Gastroesophageal sphincter (tissue), 4 donors: ENCODE results near the gene NRXN2. TPM values are rescaled to one million over a fixed set of nuclear protein-coding genes. Genes with fewer than 3 reads are reported as not detected.
A peak's percentile ranks its signal among the peaks of the same experiment; 100 is the strongest.

Experiments used
- ATAC-seq: fragments of 150-250 bp; one replicate; pipeline ENCODE4 v1.9.1; 2016; ENCODE audit warnings: mild to moderate bottlenecking, moderate library complexity
- H3K27ac ChIP-seq, 4 donors: fragments of 200-600 bp; sonication (generic) in 3 of 4; 1 replicate in 3 of 4; 2 replicates in 1 of 4; pipeline ENCODE4 v1.5.1; 2016 to 2019
- H3K27me3 ChIP-seq: fragments of 200-600 bp; sonication (generic); one replicate; pipeline ENCODE4 v1.5.1; 2019
- H3K36me3 ChIP-seq, 2 donors: fragments of 200-600 bp; sonication (generic); one replicate each; pipeline ENCODE4 v1.5.1; 2019; ENCODE audit warnings: control low read depth in 1 of 2
- H3K4me1 ChIP-seq, 3 donors: fragments of 200-600 bp; sonication (generic); 1 replicate in 2 of 3; 2 replicates in 1 of 3; pipeline ENCODE4 v1.5.1; 2016 to 2019; ENCODE audit warnings: control low read depth in 2 of 3
- H3K4me3 ChIP-seq, 2 donors: fragments of 200-600 bp; sonication (generic); one replicate each; pipeline ENCODE4 v1.5.1; 2019; ENCODE audit warnings: mild to moderate bottlenecking in 1 of 2, moderate library complexity in 1 of 2
- H3K9me3 ChIP-seq, 3 donors: fragments of 200-600 bp; sonication (generic); one replicate each; pipeline ENCODE4 v1.5.1; 2017 to 2019; ENCODE audit warnings: control low read depth in 2 of 3
- EP300 ChIP-seq: sonication (generic); formaldehyde crosslinking; IDR thresholded peaks from one replicate; pipeline ENCODE4 v1.6.1; 2017; ENCODE audit warnings: antibody characterized with exemption, mild to moderate bottlenecking
- POLR2A ChIP-seq, 2 donors: fragments of 450-650 bp; IDR thresholded peaks; one replicate each; pipeline ENCODE4 v1.6.1; 2017; ENCODE audit warnings: antibody characterized with exemption in 2 of 2, mild to moderate bottlenecking in 2 of 2, moderate library complexity in 1 of 2
- POLR2AphosphoS5 ChIP-seq: sonication (generic); formaldehyde crosslinking; IDR thresholded peaks from one replicate; pipeline ENCODE4 v1.6.1; 2017; ENCODE audit warnings: antibody characterized with exemption
- WGBS, 2 donors: methylation state at CpG; one replicate each; pipeline ENCODE4 v1.1.5; 2018; ENCODE audit warnings: low coverage in 1 of 2; 5-methylcytosine and 5-hydroxymethylcytosine counted together
- total RNA-seq, 4 donors: library from RNA; depleted of rRNA; stranded (reverse); fragments of >200 nt; gene quantifications; one replicate each; pipeline ENCODE4 v1.1.0, GENCODE V29; 2016
- TF ChIP-seq, protein P1 (sequence below), 4 experiments: fragments of 200-600 bp in 2 of 4; fragments of 450-650 bp in 2 of 4; sonication (generic) in 1 of 4; IDR thresholded peaks; one replicate each; pipeline ENCODE4 v1.5.1; 2017 to 2019; ENCODE audit warnings: antibody characterized with exemption in 4 of 4, mild to moderate bottlenecking in 2 of 4, moderate library complexity in 2 of 4

Gene NRXN2
- total RNA-seq, 4 donors from 2014 or later = 3.4 to 25.4 (median 5.0) TPM

DNA sequence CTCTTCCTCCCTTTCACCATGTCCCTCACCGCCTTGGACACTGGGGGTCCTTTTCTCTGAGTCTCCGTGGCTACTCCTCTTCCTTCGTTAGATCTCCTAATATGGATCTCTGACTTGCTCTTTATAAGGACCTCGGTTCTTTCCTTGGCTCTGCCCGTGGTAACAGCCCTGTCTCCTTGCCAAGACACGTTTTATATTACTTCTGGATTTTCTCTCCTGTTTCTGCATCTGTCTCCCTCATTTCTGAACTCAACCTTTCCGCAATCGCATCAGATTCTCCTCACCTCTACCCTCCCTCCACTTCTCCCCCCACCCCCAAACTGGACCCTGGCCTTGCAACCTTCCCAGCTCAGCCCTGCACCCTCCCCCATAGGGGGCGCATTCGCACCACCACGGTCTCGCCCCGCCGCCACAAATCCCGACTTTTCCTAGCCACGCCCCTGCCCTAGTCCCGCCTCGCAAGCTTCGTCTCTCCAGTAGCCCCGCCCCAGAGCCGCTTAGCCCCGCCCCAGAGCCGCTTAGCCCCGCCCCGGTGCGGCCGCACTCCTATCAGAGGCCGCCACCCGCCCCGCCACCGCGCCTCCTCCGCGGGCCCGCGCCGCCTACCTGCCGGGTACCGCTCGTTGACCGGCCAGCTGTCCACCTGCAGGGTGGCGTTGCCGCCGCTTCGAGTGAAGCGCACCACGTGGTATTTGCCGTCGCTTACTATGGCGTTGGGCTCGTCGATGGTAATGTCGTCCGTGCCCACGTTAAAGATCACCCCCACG, 93.0 kb downstream of the NRXN2 start:
- 20 to 30% methylated on average over 1 to 14 of the region's 56 CpGs for WGBS, 2 donors
- Histone ChIP-seq H3K27ac (peak overlapping the region in 1 of 4 donors; percentile 32), H3K36me3 (no peaks in the 10 kb centered on the region), H3K27me3 (peaks cover 10% of the 10 kb centered on the region), H3K9me3 (no peaks in the 10 kb centered on the region), H3K4me1 (peaks cover 0 to 11% (median 0%) of the 10 kb centered on the region in 3 donors), H3K4me3 (no peak overlapping the region)
- TF ChIP-seq, protein P1, sequence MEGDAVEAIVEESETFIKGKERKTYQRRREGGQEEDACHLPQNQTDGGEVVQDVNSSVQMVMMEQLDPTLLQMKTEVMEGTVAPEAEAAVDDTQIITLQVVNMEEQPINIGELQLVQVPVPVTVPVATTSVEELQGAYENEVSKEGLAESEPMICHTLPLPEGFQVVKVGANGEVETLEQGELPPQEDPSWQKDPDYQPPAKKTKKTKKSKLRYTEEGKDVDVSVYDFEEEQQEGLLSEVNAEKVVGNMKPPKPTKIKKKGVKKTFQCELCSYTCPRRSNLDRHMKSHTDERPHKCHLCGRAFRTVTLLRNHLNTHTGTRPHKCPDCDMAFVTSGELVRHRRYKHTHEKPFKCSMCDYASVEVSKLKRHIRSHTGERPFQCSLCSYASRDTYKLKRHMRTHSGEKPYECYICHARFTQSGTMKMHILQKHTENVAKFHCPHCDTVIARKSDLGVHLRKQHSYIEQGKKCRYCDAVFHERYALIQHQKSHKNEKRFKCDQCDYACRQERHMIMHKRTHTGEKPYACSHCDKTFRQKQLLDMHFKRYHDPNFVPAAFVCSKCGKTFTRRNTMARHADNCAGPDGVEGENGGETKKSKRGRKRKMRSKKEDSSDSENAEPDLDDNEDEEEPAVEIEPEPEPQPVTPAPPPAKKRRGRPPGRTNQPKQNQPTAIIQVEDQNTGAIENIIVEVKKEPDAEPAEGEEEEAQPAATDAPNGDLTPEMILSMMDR (IDR thresholded peaks at IDR 0.05) = peak in 1 of 4 experiments; percentile 39
- TF ChIP-seq POLR2AphosphoS5 = no peak
- ATAC-seq = peak; percentile 18

DNA sequence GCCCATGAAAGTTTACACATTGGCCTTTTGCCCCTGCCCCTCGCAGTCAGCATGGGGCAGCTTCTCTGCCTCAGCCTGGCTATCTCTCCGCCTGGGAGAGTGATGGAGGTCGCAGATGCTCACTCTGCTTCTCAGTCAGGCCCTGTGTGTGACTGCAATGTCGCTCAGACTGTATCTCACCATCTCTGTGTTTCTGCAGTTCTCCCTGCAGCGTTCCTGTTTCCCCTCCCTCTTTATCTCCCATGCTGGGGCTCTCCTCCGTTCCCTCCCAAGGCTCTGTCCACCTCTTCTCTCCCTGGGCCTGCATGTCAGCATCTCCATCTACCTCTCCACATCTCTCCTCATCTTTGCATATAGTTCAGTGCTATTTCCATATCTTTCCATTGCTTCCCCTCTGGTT, 93.9 kb downstream of the NRXN2 start:
- WGBS, 2 donors = 75 to 87% methylated on average over 5 of the region's 6 CpGs
- H3K27me3 ChIP-seq = peaks cover 4% of the 10 kb centered on the region
- no peaks in the 10 kb centered on the region for H3K9me3 ChIP-seq
- no peak overlapping the region for H3K4me3 ChIP-seq
- no peak overlapping the region for H3K27ac ChIP-seq
- peaks cover 0 to 11% (median 0%) of the 10 kb centered on the region in 3 donors for H3K4me1 ChIP-seq
- TF ChIP-seq EP300 (no peak), POLR2AphosphoS5 (no peak), POLR2A (IDR thresholded peaks at IDR 0.05) (no peak)
- TF ChIP-seq, protein P1 (IDR thresholded peaks at IDR 0.05) = no peak
- ATAC-seq = no peak
- H3K36me3 ChIP-seq = no peaks in the 10 kb centered on the region

DNA sequence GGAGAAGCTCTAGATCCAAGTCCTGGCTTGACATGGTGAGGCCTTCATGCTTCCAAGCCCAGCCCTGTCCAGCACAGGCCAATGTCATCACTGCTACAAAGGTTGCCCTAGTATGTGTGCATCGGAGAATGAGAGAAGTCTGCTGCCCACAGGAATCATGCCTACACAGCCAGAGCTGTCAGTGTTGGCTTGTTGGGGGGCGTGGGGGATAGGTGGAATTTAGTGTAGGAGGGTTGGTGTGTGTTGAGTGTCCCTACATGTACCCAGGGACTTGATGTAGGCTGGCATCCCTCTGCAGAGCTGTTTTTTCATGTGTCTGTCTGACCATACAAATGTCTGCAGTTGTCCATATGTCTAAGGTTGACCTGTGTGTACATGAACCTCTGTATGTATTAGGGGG, 94.4 kb downstream of the NRXN2 start:
- TF ChIP-seq POLR2A (IDR thresholded peaks at IDR 0.05) (no peak), POLR2AphosphoS5 (no peak), EP300 (no peak)
- TF ChIP-seq, protein P1 (IDR thresholded peaks at IDR 0.05) = no peak
- Histone ChIP-seq H3K27ac (no peak overlapping the region), H3K36me3 (no peaks in the 10 kb centered on the region), H3K27me3 (no peaks in the 10 kb centered on the region), H3K4me1 (peaks cover 0 to 11% (median 0%) of the 10 kb centered on the region in 3 donors), H3K4me3 (no peak overlapping the region), H3K9me3 (no peaks in the 10 kb centered on the region)
- no peak for ATAC-seq
- WGBS, 2 donors = 100% methylated on average over 1 of the region's 2 CpGs; no CpG with 5 or more reads in 1 of the 2 donors

DNA sequence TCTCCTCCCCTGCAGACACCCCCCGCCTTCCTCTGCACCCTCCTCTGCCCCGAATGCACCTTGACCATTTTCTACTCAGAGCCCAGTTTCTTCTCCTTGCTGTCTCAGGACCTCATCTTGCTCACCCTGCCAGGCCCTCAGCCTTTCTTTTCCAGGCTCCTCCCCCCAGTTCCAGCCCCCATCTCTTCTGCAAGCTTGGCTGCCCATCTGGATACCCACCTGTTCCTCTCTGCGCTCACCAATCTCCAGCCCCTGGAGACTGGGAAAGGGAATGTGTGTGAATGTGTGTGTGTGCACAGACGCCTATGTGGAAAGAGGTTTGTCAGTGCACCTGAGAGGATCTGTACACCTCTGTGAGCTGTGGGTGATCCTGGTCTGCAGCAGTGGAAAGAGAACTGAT, 95.6 kb downstream of the NRXN2 start:
- H3K36me3 ChIP-seq = no peaks in the 10 kb centered on the region
- no peak overlapping the region for H3K4me3 ChIP-seq
- WGBS, 2 donors = 100% methylated on average over 2 of the region's 4 CpGs; no CpG with 5 or more reads in 1 of the 2 donors
- TF ChIP-seq, protein P1 (IDR thresholded peaks at IDR 0.05) = no peak
- TF ChIP-seq POLR2AphosphoS5 (no peak), EP300 (no peak), POLR2A (IDR thresholded peaks at IDR 0.05) (no peak)
- peaks cover 0 to 11% (median 0%) of the 10 kb centered on the region in 3 donors for H3K4me1 ChIP-seq
- H3K27me3 ChIP-seq = no peaks in the 10 kb centered on the region
- H3K9me3 ChIP-seq = no peaks in the 10 kb centered on the region
- no peak overlapping the region for H3K27ac ChIP-seq
- ATAC-seq = no peak

DNA sequence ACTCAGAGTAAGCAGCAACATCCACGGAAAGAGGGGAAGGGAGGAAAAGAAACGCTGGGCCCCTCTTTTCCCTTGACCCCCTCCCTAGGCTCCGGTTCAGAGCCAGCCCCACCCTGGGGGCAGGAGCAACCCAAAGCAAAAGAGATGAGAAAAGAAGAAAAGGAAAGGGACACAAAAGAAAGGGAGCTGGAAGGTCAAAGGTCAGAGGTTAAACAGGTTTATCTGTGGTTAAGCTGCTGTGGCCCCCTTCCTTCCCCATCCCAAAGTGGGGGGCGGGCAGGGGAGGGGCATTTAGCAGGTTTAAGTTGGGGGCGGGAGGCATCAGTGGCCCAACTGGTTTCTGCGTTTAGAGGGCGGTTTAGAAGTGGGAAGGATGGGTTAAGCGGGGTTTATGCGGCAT, 96.4 kb downstream of the NRXN2 start:
- TF ChIP-seq EP300 = no peak
- Histone ChIP-seq H3K27ac (no peak overlapping the region), H3K27me3 (no peaks in the 10 kb centered on the region), H3K9me3 (no peaks in the 10 kb centered on the region), H3K36me3 (no peaks in the 10 kb centered on the region), H3K4me3 (no peak overlapping the region), H3K4me1 (peaks cover 0 to 11% (median 0%) of the 10 kb centered on the region in 3 donors)
- 78 to 91% methylated on average over 4 to 7 of the region's 9 CpGs for WGBS, 2 donors
- ATAC-seq = no peak
